Muscle layer of colon (tissue), 2 donors: ENCODE results near the gene COQ10A.
A peak's percentile ranks its signal among the peaks of the same experiment; 100 is the strongest.

Experiments used
- H3K27ac ChIP-seq: one replicate; pipeline ENCODE4 v1.7.0; 2013; ENCODE audit warnings: low read depth, mild to moderate bottlenecking, low read length, moderate library complexity
- H3K27me3 ChIP-seq, 2 donors: one replicate each; pipeline ENCODE4 v1.7.0; 2013; ENCODE audit warnings: low read length in 2 of 2, mild to moderate bottlenecking in 2 of 2; ENCODE audit not compliant: insufficient read depth in 2 of 2, control insufficient read depth in 1 of 2
- H3K36me3 ChIP-seq: one replicate; pipeline ENCODE4 v1.7.0; 2013; ENCODE audit warnings: mild to moderate bottlenecking, low read length; ENCODE audit not compliant: insufficient read depth
- H3K4me1 ChIP-seq: one replicate; pipeline ENCODE4 v1.7.0; 2013; ENCODE audit warnings: mild to moderate bottlenecking, low read length; ENCODE audit not compliant: insufficient read depth
- H3K4me3 ChIP-seq, 2 donors: one replicate each; pipeline ENCODE4 v1.7.0; 2013; ENCODE audit warnings: low read length in 2 of 2, low read depth in 1 of 2, mild to moderate bottlenecking in 1 of 2, moderate library complexity in 1 of 2
- H3K9ac ChIP-seq: one replicate; pipeline ENCODE4 v1.7.0; 2013; ENCODE audit warnings: low read length
- H3K9me3 ChIP-seq: one replicate; pipeline ENCODE4 v1.7.0; 2013; ENCODE audit warnings: mild to moderate bottlenecking, low read length
- donor health status: abdominal sarcoma.
- donor health status: Adenocarcinoma of cecum.

COQ10A gene

DNA sequence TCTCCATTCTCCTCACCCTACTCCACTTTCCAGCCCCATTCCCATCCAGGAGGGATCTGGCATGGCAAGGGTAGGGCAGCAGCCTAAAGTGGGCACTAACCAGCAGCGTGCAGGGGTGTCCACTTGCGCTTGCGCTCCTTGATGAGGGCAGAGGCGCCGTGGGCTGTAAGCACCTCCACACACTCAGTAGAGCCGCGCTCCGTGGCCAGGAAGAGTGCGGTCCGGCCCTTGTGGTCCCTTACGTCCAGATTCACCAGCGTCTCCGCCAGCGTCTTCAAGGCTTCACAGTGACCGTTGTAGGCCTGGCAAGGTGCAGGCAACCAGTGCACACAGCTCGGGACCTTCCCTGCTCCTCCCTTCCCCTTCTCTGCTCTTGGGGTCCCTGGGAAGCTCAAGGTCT lies 18.8 kb upstream of the COQ10A start:
- no peaks in the 10 kb centered on the region for H3K4me1 ChIP-seq
- no peak overlapping the region for H3K27ac ChIP-seq
- no peaks in the 10 kb centered on the region for H3K9me3 ChIP-seq
- H3K4me3 ChIP-seq = no peak overlapping the region
- H3K36me3 ChIP-seq = peaks cover 70% of the 10 kb centered on the region
- H3K9ac ChIP-seq = no peak overlapping the region
- no peaks in the 10 kb centered on the region for H3K27me3 ChIP-seq

- Histone ChIP-seq H3K27ac (no peak overlapping the region), H3K4me3 (no peak overlapping the region), H3K4me1 (no peaks in the 10 kb centered on the region), H3K9me3 (no peaks in the 10 kb centered on the region), H3K9ac (no peak overlapping the region), H3K27me3 (no peaks in the 10 kb centered on the region), H3K36me3 (peaks cover 70% of the 10 kb centered on the region)
Observed at GRCh38 chr12:56248711-56249110, 18.0 kb upstream of the COQ10A start.

DNA sequence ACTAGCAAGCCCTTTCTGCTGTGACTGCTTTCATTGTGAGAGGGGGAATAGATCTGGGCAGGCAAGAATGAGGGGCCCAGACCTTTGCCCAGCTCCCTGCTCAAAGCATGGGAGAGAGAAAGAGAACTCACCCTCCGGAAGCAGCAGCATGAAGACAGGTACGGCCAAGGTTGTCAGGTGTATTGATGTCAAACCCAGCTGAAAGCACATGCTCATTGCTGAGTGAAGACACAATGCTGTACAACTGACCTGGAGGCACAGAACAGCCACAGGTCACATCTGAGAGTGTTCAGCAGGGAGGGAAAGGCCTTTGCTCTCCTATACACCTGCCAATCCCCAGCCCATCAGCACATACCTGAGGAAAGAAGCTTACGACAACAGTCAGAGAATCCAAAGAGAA lies 14.1 kb upstream of the COQ10A start:
- no peak overlapping the region for H3K4me3 ChIP-seq
- no peaks in the 10 kb centered on the region for H3K27me3 ChIP-seq
- H3K4me1 ChIP-seq = peaks cover 19% of the 10 kb centered on the region
- peaks cover 72% of the 10 kb centered on the region for H3K36me3 ChIP-seq
- H3K9me3 ChIP-seq = no peaks in the 10 kb centered on the region
- H3K9ac ChIP-seq = no peak overlapping the region
- no peak overlapping the region for H3K27ac ChIP-seq

DNA sequence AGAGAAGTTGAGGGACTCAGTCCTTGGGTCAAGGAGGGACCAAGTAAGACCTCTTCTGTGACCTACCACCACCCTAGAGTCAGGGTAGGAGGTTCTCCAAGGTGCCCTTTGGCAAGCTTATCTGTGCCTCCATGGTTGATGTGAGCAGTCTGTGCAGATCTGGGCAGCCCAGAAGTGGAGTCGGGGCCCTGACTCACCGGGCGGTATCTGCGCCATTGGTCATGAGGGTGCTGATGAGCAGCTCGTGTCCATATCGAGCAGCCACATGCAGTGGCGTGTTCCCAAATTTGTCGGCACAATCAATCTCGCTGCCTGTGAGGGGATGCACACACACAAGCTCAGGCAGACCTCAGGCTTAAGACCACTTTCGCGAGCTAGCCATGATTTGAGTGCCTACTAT lies 13.7 kb upstream of the COQ10A start:
- Histone ChIP-seq H3K4me1 (peaks cover 19% of the 10 kb centered on the region), H3K27ac (no peak overlapping the region), H3K9me3 (no peaks in the 10 kb centered on the region), H3K9ac (no peak overlapping the region), H3K4me3 (no peak overlapping the region), H3K36me3 (peaks cover 67% of the 10 kb centered on the region), H3K27me3 (no peaks in the 10 kb centered on the region)

DNA sequence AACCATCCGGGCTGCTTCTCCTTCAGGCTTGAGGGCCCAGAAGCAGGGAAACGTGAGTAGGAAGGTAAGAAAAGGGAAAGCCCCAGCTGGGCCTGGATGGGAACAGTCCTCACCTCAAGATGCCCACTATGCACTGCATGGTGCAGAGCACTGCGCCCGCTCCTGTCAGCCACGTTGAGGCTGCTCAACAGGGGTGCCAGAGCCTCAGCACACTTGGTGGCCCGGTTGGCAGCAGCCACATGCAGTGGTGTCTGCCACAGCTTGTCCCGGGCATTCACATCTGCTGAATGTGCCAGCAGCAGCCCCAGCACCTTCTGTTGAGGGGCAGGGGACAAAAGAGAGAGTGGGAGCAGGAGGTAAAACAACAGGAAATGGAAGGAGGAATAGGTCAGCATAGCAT lies 11.1 kb upstream of the COQ10A start:
- Histone ChIP-seq H3K9ac (no peak overlapping the region), H3K27me3 (no peaks in the 10 kb centered on the region), H3K4me1 (peaks cover 23% of the 10 kb centered on the region), H3K9me3 (no peaks in the 10 kb centered on the region), H3K36me3 (peaks cover 56% of the 10 kb centered on the region), H3K4me3 (no peak overlapping the region), H3K27ac (no peak overlapping the region)

GRCh38 chr12:56256326-56256960 lies 10.3 kb upstream of the COQ10A start:
- no peaks in the 10 kb centered on the region for H3K27me3 ChIP-seq
- H3K4me1 ChIP-seq = peaks cover 23% of the 10 kb centered on the region
- H3K4me3 ChIP-seq = peak overlapping the region in 1 of 2 donors; percentile 78
- peak overlapping the region; percentile 92 for H3K9ac ChIP-seq
- no peak overlapping the region for H3K27ac ChIP-seq
- H3K36me3 ChIP-seq = peaks cover 55% of the 10 kb centered on the region
- no peaks in the 10 kb centered on the region for H3K9me3 ChIP-seq

DNA sequence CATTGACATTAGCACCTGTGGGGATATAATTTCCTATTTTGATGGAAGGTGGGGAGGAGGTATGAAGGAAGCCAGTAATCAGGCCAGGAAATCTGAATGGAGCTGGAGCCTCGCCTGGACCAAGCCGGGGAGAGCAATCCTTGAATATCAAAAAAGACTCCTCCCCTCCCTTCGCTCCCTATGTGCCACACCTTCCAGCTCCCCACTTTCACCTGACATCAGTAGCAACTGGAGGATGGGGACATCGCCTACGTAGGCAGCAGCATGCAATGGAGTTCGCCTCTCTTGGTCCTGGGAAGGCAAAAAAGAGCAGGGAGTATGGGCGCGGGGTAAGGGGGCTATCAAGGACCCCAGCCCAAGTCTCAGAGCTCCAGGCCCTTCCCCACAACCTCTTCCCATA lies 9.7 kb upstream of the COQ10A start:
- Histone ChIP-seq H3K27ac (peak overlapping the region; percentile 97), H3K36me3 (peaks cover 49% of the 10 kb centered on the region)

DNA sequence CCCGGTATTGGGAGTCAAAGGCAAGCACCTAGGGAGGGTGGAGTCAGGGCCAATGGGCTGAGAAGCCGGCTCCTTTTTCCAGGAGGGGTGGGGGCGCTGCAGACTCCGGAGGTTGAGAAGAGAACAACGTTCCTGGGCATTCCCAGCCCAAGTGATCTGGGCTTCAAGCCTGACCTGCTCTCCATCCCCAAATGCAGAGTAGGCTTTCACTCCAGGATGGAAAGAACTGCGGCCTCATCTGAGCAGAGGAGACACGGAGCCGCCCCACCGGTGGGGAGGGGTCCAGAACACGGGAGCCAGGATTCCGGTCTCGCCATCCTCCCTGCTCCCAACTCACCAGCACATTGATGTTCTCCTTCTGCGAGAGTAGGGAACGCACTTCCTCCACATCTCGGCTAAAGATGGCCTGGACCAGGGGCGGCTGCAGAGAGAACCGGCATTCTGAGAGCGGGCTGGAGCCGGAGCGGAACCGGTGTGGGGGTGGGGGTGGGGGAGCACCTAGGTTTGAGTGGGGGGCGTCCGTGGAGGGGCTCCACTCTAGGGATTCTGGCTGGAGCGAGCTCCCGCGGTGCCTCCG lies 9.2 kb upstream of the COQ10A start:
- no peaks in the 10 kb centered on the region for H3K9me3 ChIP-seq
- peaks cover 44% of the 10 kb centered on the region for H3K36me3 ChIP-seq

More for the DNA sequence above, 9.7 kb upstream of the COQ10A start:
- peak overlapping the region; percentile 92 for H3K9ac ChIP-seq
- no peaks in the 10 kb centered on the region for H3K9me3 ChIP-seq
- H3K4me1 ChIP-seq = peaks cover 23% of the 10 kb centered on the region
- H3K27me3 ChIP-seq = no peaks in the 10 kb centered on the region
- H3K4me3 ChIP-seq = peak overlapping the region; percentile 63 to 78

DNA sequence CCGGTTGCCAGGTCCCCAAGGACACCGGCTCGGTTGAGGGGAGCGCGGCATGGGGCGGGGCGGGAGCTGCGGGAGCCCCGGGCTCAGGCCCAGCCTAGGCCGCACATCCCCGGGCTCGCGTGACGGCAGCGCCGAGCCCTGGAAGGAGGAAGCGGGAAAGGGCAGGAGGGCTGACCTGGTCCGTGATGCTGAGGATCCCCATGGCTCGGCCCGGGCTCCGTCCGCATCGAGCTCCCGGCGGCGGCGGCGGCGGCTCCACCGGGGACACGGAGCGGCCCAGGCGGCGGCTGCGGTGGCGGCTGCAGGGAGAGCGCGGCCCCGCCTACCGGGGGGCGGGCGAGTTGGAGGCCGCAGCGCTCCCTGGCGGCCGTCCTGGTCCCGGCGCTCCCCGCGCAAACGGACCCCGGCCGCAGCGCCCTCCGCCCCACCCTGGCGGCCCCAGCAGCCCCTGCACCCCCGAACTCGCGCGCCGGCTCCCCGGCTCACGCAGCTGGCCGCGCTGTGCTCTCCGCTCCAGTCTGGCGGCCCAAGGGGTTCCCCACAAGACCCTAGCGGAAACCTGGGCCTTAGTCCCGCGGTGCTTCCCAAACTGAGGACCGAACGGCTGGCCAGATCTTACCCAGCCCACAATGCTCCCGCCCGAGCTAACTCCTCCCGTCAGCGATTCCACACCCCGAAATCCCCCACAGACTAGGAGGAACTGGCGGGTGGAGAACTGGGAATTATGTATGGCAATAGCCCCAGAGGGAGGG lies 8.5 kb upstream of the COQ10A start, which contains the start of gene ANKRD52:
ANKRD52 (minus strand) TSS at position 317 of the 752 bp plus-strand sequence; CDS start at position 202, 115 bp downstream.
- Histone ChIP-seq H3K27me3 (no peaks in the 10 kb centered on the region), H3K27ac (peak within 1 kb of the TSS; percentile 97), H3K4me3 (peak within 1 kb of the TSS; percentile 63 to 82), H3K36me3 (peaks cover 37% of the 10 kb centered on the region), H3K4me1 (peaks cover 23% of the 10 kb centered on the region), H3K9ac (peak within 1 kb of the TSS; percentile 92), H3K9me3 (no peaks in the 10 kb centered on the region)

More for the DNA sequence above, 9.2 kb upstream of the COQ10A start:
- H3K27ac ChIP-seq = peak overlapping the region; percentile 97
- peak overlapping the region; percentile 92 for H3K9ac ChIP-seq
- H3K4me3 ChIP-seq = peak overlapping the region; percentile 63 to 78
- H3K27me3 ChIP-seq = no peaks in the 10 kb centered on the region
- peaks cover 23% of the 10 kb centered on the region for H3K4me1 ChIP-seq

GRCh38 chr12:56258820-56259183 lies 7.9 kb upstream of the COQ10A start:
- Histone ChIP-seq H3K27me3 (no peaks in the 10 kb centered on the region), H3K27ac (peak overlapping the region; percentile 97), H3K4me1 (peaks cover 23% of the 10 kb centered on the region), H3K9ac (peak overlapping the region; percentile 78), H3K9me3 (no peaks in the 10 kb centered on the region), H3K4me3 (peak overlapping the region; percentile 63 to 82), H3K36me3 (peaks cover 32% of the 10 kb centered on the region)

- Histone ChIP-seq H3K27me3 (no peaks in the 10 kb centered on the region), H3K9me3 (no peaks in the 10 kb centered on the region), H3K36me3 (peaks cover 17% of the 10 kb centered on the region), H3K27ac (no peak overlapping the region), H3K4me1 (peaks cover 23% of the 10 kb centered on the region), H3K4me3 (no peak overlapping the region), H3K9ac (no peak overlapping the region)
Observed at GRCh38 chr12:56260380-56260779, 6.4 kb upstream of the COQ10A start.
